Activated T-cell treated with anti-CD3 and anti-CD28 coated beads for 1 hour (primary cell): ENCODE results near the gene NAB2.

Experiments
- DNase-seq: peaks from one replicate; pipeline ENCODE4 v3.0.0-alpha.2; 2020; ENCODE audit warnings: low read depth

NAB2 gene

GRCh38 chr12:57131896-57132744 is 43.2 kb downstream of the NAB2 start:
- no peak for DNase-seq

GRCh38 chr12:57133013-57133569 is 44.2 kb downstream of the NAB2 start:
- DNase-seq, result no peak

DNA sequence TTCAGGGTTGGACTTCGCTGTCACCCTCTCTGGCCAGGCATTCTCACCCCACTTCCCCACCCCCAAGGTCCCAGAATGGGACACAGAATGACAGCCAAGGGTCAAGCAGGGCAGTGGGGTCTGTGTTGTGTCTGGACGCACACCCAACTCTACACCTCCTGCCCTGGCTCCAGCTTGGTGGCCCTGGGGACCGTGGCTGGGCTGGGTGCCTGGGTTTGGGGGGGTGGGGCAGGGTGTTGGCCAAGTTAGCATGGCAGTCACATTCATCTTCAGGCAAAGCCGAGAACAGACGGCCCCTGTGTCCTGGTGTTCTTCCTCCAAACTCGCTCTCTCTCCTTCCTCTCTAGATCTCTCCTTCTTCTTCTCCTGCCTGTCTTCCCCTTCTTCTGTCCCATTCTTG is 45.0 kb downstream of the NAB2 start:
- DNase-seq, result no peak

- no peak for DNase-seq
Observed at GRCh38 chr12:57134949-57135348, 46.0 kb downstream of the NAB2 start.

DNA sequence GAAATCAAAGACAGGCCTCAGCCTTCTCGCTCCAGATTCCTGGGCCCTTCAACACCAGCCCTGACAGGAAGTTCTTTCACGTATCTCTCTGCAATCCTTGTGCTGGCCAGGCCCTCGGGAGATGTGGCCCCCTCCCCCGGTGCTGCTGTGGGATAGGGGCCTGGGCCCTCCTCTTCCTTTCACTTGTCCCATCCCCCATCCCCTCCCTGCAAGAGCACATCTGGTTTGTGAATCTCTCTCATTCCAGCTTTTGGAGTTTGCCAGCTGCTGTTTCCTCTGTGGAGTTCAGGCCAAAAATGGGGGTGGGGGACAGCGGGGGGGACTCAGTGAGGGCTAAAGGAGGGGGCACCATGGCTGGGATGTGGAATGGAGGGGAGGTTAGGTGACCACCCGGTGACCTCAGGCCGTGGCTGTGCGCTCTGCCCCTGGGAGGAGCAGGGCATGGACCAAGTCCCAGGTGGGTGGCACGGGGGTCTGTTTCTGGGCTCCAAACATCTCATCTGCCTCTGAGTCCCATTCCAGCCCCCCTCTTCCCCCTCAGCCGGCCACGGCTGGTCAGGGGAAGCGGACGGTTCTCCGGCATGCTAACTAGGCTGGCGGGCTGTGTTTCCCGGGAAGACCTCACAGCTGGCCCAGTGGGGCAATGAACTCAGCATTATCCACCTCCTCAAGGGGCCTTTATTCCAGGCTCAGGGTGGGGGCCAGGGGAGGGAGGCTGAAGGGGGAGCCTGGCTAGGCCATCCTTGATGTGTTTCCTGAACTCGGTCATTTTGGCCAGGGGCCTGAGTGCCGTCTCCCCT is 46.8 kb downstream of the NAB2 start:
- DNase-seq, result no peak

DNA sequence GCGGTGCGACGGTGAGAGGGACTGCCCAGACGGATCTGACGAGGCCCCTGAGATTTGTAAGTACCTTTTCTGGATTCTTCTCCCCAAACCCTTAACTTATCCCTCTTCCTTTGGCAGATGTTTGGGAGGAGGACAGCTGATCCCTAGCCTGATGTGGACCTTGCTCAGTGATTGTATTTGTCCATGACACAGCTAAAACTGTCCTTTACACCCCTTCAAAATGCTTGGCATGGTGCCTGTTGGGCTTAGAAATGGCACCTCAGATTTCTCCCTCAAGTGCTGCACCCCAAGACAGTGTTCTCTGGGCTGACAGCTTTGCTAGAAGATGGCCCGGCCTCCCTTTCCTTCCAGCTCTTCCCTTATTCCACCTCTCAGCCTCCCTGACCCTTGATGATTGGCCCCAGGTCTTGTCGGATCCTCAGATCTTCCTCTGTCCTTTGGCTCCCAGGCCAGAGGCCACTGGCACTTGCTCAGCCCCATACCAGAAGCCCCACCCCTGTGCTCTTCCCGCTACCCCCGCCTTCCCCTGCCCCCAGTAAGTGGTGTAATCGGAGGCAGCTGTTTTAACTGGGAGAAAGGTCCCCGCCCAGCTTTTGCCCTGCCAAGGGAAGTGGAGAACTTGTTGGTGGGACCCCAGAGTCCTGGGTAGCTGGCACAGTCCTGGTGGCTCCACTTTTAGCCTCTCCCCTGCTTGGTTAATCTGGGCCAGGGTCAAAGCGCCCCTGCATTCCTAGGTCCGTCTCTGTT is 49.8 kb downstream of the NAB2 start:
- no peak for DNase-seq

- no peak for DNase-seq
Observed at GRCh38 chr12:57139796-57140649, 51.1 kb downstream of the NAB2 start.

- no peak for DNase-seq
Observed at GRCh38 chr12:57141249-57141648, 52.3 kb downstream of the NAB2 start.

- DNase-seq, result no peak
Observed at GRCh38 chr12:57142121-57142520, 53.2 kb downstream of the NAB2 start.

GRCh38 chr12:57142727-57143126 is 53.8 kb downstream of the NAB2 start:
- DNase-seq, result no peak

GRCh38 chr12:57143454-57143853 is 54.5 kb downstream of the NAB2 start:
- no peak for DNase-seq
